ENCODE measurements around the gene ABCG1. TPM values are rescaled to one million over a fixed set of nuclear protein-coding genes. Genes with fewer than 3 reads are reported as not detected.

Gene ABCG1
- total RNA-seq, 2 experiments from 2014 or later: 12.2 to 13.2 TPM

DNA sequence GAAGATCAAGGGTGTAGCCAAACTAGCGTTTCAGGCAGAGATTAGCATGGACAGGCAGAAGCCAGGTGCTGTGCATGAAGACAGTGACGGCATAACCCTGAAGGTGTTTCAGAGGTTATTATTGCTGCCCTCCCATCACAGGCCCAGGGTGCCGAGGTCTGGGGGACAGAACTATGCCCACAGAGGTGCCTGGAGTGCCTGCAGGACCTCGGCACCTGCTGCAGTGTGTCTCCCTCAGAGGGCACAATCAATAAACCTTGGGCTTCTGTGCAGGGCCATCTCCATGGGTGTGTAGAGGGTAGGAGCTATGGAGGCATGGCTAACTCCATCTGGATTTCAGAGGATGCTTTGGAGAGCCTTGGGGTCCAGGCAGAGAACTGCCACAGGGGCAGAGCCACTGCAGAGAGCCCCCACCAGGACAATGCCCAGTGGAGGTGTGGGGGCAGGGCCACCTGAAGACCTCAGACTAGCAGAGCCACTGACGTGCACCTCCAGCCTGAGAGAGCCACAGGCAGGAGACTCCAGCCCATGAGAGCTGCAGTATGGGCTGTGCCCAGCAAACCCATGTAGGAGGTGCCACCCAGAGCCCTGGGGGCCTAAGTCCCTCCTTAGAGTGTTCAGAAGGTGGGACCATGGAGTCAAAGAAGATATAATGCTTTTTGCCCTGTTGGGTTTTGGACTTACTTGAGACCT, 5.7 kb upstream of the ABCG1 start:
- Mint-ChIP-seq H3K27ac (no peak overlapping the region), H3K27me3 (peaks cover 2% of the 10 kb centered on the region), H3K36me3 (peaks cover 2% of the 10 kb centered on the region), H3K4me1 (peaks cover 2% of the 10 kb centered on the region), H3K9me3 (peaks cover 4% of the 10 kb centered on the region), H3K4me3 (no peak overlapping the region)
- POLR2A ChIA-PET: no interaction called here
- ATAC-seq (ENCODE audit: low read depth) (peak; percentile 14), DNase-seq (no peak)

DNA sequence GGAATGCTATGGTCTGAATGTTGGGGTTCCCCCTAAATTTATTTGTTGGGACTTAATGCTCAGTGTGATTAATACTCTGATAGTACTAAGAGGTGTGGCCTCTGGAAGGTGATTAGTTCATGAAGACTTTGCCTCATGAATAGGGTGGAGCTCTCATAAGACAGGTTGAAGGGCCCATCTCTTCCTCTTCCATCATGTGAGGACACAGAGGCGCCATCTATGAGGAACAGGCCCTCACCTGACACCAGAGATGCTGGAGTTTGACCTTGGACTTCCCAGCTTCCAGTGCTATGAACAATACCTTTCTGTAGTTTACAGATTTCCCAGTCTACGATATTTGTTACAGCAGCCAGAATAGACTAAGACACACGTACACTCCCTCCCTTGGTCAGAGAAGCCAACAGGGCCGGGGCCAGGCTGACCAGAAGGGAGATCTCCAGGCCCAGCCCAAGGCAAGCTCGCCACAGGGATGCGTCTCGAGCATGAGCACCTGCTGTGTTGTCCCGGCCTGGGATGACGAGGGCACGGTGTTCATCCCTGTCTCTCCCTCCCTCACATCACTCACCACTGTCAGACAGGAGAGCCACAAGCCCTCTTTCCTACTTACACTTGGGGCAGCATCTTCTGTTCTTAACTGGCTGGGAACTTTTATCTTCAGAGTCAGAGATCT, 4.7 kb upstream of the ABCG1 start:
- Mint-ChIP-seq H3K27ac (no peak overlapping the region), H3K9me3 (peaks cover 4% of the 10 kb centered on the region), H3K27me3 (no peaks in the 10 kb centered on the region), H3K4me1 (no peaks in the 10 kb centered on the region), H3K4me3 (no peak overlapping the region), H3K36me3 (no peaks in the 10 kb centered on the region)
- DNase-seq (no peak), ATAC-seq (ENCODE audit: low read depth) (no peak)
- POLR2A ChIA-PET: no interaction called here

DNA sequence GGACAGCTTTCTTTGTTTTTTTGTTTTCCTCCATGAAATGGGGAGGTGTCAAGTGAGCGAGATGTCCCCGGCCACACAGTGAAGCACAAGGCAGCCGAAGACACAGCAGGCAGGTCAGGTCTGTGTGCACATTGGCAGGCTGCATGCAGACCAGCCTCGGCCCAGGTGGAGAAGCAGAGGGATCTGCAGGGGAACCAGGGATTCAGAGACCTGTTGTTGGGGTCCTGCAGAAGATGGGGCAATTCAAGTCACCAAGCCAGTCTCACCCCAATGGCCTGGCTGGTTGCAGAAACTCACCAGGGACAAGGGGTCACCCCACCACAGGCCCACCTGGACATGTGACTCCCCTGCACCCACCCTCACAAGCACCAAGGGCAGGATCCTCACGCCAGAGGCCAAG, 4.0 kb upstream of the ABCG1 start:
- POLR2A ChIA-PET: no interaction called here

DNA sequence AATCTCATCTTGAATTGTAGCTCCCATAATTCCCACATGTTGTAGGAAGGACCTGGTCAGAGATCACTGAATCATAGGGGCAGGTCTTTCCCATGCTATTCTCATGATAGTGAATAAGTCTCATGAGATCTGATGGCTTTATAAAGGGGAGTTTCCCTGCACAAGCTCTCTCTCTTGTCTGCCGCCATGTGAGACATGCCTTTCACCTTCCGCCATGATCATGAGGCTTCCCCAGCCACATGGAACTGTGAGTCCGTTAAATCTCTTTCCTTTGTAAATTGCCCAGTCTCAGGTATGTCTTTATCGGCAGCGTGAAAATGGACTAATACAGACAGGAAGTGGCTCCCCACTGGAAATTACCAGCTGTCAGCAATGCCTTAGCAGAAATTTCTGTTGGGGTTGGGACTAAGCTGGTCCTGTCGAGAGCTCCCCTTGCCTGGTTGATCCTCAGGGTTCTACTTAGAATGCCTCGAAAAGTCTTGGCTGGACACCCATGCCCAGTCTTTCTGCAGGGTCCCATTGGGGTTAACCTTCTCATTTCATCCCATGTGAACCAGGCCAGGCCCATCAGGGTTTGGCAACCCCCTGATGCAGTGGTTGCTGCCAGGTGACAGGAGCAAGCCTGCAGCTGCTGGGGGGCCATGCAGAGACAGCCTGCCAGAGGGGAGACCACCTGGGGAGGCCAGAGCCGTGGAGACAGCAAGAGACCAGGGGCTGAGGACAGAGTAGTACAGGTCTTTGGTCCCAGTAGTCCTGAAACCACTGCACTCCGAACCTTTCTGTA, 2.8 kb upstream of the ABCG1 start:
- no peaks in the 10 kb centered on the region for H3K36me3 Mint-ChIP-seq
- POLR2A ChIA-PET: interaction anchor here (0.9 kb wide), 1 partner anchor 28 kb away, joined by 3 read pairs; no protein-coding TSS in a partner anchor
- H3K4me3 Mint-ChIP-seq: no peak overlapping the region
- H3K27ac Mint-ChIP-seq: no peak overlapping the region
- peaks cover 4% of the 10 kb centered on the region for H3K9me3 Mint-ChIP-seq
- no peak for ATAC-seq (ENCODE audit: low read depth)
- H3K27me3 Mint-ChIP-seq: no peaks in the 10 kb centered on the region
- no peak for DNase-seq
- peaks cover 5% of the 10 kb centered on the region for H3K4me1 Mint-ChIP-seq

More for the DNA sequence above, 4.0 kb upstream of the ABCG1 start:
- peaks cover 4% of the 10 kb centered on the region for H3K9me3 Mint-ChIP-seq
- H3K36me3 Mint-ChIP-seq: no peaks in the 10 kb centered on the region
- H3K4me3 Mint-ChIP-seq: no peak overlapping the region
- no peak for DNase-seq
- H3K27ac Mint-ChIP-seq: no peak overlapping the region
- H3K4me1 Mint-ChIP-seq: no peaks in the 10 kb centered on the region
- H3K27me3 Mint-ChIP-seq: no peaks in the 10 kb centered on the region
- ATAC-seq (ENCODE audit: low read depth): no peak

DNA sequence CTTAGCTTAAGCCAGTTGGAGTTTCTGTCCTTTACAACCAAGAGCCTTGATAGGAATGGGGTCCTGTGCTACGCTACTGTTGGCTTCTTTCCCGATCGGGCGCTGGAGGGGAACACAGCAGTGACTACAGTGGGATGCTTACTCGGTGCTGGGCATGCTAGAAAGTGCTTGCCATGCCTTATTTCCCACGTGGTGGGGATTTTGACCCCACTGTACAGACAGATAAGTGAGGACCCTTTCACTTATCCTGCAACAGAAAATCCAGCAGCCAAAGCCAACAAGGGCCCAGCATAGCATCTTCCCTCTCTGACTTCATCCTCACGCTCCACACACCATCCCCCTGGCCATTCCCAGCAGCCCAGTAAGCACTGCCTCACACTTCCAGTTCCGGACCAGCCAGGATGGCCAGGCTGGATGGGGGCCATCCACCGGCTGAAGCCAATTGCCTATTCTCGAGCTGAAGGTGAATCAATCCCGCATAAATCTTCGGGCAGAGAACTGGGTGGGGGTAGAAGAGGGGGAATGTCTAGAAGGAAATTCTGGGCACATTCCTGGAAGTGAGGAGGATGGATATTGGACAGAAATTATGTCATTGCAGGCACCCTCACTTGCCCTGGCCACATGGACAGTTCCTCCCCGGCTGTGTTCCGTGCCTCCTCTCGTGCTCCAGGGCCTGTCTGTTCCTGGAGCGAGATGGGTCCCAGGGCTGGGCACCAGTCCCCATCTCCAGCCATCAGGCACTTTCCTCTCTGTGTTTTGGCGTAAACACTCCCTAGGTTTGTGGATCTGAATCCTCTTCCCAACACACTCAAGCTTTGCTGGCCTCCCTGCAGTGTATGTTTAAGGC, 2.0 kb upstream of the ABCG1 start:
- POLR2A ChIA-PET: interaction anchor here (0.9 to 4.1 kb wide), 2 partner anchors 25 to 28 kb away, joined by 3 to 92 read pairs; no protein-coding TSS in a partner anchor
- H3K9me3 Mint-ChIP-seq: peaks cover 4% of the 10 kb centered on the region
- H3K27me3 Mint-ChIP-seq: no peaks in the 10 kb centered on the region
- H3K4me3 Mint-ChIP-seq: no peak overlapping the region
- DNase-seq: no peak
- ATAC-seq (ENCODE audit: low read depth): no peak
- H3K36me3 Mint-ChIP-seq: no peaks in the 10 kb centered on the region
- peaks cover 12% of the 10 kb centered on the region for H3K4me1 Mint-ChIP-seq
- no peak overlapping the region for H3K27ac Mint-ChIP-seq

DNA sequence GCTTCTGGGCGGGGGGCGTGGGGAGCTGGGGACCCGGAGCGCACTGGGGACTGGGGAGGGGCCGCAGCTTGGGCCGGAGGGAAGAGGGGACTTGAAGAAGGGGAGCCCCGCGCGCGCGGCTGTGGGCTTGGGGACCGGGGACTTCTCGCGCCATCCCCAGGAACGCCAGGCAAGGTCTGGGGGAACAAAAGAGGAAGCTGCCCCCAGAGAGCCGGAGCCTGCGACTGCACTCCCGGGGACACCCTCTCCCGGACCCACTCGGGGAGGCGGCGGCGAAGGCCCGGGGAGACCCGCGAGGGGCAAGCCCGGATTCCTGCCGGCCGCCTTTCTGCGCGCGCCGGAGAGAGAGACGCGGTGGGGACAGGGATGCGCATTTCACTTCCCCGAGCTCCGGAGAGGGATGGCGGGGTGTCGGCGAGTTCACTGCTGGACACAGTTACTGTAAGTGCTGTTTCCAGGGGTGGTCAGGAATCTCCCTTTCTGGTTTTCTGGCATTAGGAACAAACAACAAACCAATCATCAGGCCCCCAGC, 732 bp downstream of the ABCG1 start:
- peak overlapping the region; percentile 89 for H3K27ac Mint-ChIP-seq
- H3K4me1 Mint-ChIP-seq: peaks cover 18% of the 10 kb centered on the region
- POLR2A ChIA-PET: interaction anchor here (0.6 to 4.9 kb wide), 13 partner anchors 10 to 317 kb away, joined by 3 to 111 read pairs (median 4); partner anchors contain the start of gene UBASH3A
- no peaks in the 10 kb centered on the region for H3K27me3 Mint-ChIP-seq
- H3K9me3 Mint-ChIP-seq: peaks cover 4% of the 10 kb centered on the region
- ATAC-seq (ENCODE audit: low read depth) (peak; percentile 30), DNase-seq (peak; percentile 68)
- H3K4me3 Mint-ChIP-seq: peak overlapping the region; percentile 91
- H3K36me3 Mint-ChIP-seq: no peaks in the 10 kb centered on the region

DNA sequence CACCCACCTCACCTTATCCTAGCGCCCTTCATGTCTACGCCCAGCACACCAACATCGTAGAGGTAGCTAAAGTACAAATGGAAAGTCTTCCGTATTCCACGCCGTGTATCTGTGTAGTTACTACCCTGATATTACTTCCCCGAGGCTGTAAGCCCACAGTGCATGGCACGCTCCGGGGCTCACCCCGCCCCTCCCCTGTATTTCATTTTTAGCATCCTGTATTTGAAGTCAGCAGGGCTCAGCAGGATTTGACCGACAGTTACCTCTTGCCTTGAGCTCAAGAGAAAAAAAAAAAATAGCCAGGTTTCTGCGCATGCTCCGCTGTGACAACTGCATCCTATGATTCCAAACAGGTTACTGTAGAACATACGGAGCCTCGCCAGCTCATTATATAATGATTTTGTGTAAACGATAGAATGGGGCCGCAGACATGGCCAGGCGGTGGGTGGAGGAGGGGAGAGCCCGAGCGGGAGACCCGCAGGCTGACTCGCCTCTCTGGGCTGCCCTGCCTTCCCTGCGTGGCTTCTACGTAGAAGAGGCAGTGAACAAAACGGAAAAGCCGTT, 1.3 kb downstream of the ABCG1 start:
- ATAC-seq (ENCODE audit: low read depth) (peak; percentile 86), DNase-seq (peak; percentile 73)
- Mint-ChIP-seq H3K4me3 (peak overlapping the region; percentile 91), H3K4me1 (peaks cover 18% of the 10 kb centered on the region), H3K9me3 (peaks cover 4% of the 10 kb centered on the region), H3K27ac (peak overlapping the region; percentile 89), H3K27me3 (no peaks in the 10 kb centered on the region), H3K36me3 (peaks cover 4% of the 10 kb centered on the region)
- POLR2A ChIA-PET: interaction anchor here (0.6 to 4.9 kb wide), 13 partner anchors 9 to 316 kb away, joined by 3 to 111 read pairs (median 4); partner anchors contain the start of gene UBASH3A

DNA sequence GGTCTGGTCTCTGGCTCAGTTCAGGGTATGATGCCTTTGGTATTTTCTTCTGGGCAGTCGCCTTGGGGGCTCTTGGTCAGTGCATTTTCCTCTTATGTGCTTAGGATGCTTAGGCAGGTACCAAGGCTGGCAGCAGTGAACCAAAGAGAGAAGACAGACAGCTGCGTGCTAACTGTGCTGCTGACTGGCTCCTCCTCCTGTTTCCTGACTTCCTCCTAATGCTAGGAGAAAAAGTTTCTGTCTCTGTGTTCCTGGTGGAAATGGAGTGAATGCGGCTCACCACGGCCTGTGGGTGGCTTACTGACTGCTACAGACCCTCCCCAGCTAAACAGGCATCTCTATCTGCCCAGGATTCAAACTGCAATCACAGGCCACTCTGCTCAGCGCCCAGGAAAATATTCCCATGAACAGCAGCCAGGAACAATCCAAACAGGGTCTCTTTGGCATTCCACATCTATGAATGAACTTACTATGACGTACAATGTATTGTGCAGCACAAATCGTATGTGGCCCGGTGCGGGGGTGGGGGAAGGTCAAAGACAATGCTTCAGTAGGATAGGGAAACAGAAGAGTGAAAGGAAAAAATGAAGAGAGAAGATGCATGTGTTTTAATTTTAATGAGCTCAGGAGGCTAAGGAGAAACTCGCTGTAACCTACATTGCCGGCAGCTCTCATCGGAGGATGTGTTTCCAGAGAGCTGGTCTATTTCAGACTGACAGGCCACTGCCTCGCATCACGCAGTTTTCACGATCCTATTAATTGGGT, 2.8 kb downstream of the ABCG1 start:
- H3K27me3 Mint-ChIP-seq: no peaks in the 10 kb centered on the region
- ATAC-seq (ENCODE audit: low read depth) (no peak), DNase-seq (no peak)
- peaks cover 15% of the 10 kb centered on the region for H3K36me3 Mint-ChIP-seq
- no peak overlapping the region for H3K27ac Mint-ChIP-seq
- H3K4me3 Mint-ChIP-seq: no peak overlapping the region
- H3K9me3 Mint-ChIP-seq: peaks cover 4% of the 10 kb centered on the region
- peaks cover 25% of the 10 kb centered on the region for H3K4me1 Mint-ChIP-seq
- POLR2A ChIA-PET: interaction anchor here (4.9 kb wide), 1 partner anchor 14 kb away, joined by 111 read pairs; no protein-coding TSS in a partner anchor

DNA sequence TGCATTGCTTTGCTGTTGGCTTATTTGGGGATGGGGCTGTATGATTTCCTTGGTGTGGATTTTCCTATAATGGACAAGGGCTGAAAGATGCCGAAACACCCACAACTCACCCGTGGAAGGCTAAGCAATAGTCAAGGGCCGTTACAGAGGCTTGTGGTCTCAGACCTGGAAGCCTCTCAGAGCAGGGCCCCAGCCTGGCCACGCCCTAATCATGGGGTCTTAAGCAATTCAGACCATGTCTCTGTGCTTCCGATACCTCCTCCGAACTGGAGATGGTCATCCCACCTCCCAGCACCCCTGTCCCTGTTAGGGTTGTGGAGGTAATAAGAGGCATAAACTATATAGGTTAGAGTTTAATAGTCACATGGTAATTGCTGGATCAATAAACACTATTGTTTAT, 3.4 kb downstream of the ABCG1 start:
- DNase-seq: no peak
- Mint-ChIP-seq H3K4me1 (peaks cover 28% of the 10 kb centered on the region), H3K27me3 (no peaks in the 10 kb centered on the region), H3K36me3 (peaks cover 19% of the 10 kb centered on the region), H3K4me3 (no peak overlapping the region), H3K27ac (no peak overlapping the region), H3K9me3 (peaks cover 2% of the 10 kb centered on the region)
- POLR2A ChIA-PET: interaction anchor here (4.9 kb wide), 1 partner anchor 13 kb away, joined by 111 read pairs; no protein-coding TSS in a partner anchor
- ATAC-seq (ENCODE audit: low read depth): no peak

DNA sequence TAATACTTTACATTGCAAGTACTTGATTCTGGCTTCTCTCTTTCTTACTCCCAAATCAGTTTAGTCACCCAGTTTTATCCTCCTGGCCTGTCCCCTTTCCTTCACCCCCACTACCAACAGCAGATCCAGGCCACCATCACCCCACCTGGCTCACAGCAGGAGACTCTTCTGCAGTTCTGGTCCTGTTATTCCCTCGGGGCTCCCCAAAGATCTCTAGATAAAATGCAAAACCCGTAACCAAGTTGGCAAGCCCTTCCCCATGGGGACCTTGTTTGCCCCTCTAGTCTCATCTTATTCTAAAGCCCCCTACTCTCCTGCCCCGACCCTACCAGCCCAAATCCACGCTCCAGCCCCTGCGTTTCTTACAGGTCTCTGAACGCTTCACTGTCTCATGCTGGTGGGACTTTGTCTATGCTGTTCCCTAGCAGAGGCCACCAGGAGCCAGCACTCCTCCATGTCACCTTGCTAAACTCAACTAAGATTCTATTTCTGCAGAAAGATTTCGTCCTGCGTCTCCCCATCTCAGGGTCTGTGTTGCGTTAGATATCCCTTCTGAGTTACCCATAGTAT, 4.0 kb downstream of the ABCG1 start:
- no peaks in the 10 kb centered on the region for H3K27me3 Mint-ChIP-seq
- H3K4me1 Mint-ChIP-seq: peaks cover 33% of the 10 kb centered on the region
- no peak for ATAC-seq (ENCODE audit: low read depth)
- H3K27ac Mint-ChIP-seq: no peak overlapping the region
- no peak overlapping the region for H3K4me3 Mint-ChIP-seq
- H3K36me3 Mint-ChIP-seq: peaks cover 24% of the 10 kb centered on the region
- POLR2A ChIA-PET: no interaction called here
- H3K9me3 Mint-ChIP-seq: peaks cover 1% of the 10 kb centered on the region
- DNase-seq: no peak

DNA sequence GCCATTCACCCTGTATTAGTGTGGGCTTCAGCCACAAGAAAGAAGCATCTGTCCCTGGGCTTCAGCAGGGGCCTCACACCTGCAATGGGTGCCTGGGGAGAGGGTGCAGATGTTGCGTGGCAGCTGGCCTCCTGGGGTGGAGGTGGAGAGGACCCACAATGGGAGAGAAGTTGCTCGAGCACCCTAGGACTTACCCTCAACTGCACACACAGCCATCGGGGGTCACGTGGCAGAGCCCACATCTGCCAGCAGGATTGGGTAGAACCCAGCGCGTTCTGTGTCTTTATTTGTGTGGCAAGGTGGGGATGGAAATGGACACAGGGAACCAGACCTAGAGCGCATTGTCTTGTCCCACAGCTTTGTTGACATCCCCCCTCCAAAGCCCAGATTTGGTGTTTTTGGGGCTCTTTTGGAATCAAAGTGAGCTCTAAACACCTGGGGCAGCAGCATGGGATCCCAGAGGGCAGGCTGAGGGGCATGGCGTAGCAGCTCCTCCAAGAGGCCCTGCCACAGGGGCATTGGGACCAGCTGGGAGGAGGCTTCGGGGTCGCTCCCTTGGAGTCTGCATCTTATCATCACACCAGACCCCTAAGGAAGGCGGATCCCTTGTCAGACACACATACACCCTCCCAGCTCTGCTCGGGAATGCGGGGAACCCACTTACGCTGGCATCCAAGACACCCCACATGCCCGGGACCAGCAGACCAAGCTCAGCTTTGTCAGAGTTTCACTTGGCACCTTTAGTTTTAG, 5.1 kb downstream of the ABCG1 start:
- peaks cover 26% of the 10 kb centered on the region for H3K36me3 Mint-ChIP-seq
- no peaks in the 10 kb centered on the region for H3K27me3 Mint-ChIP-seq
- H3K27ac Mint-ChIP-seq: no peak overlapping the region
- H3K4me3 Mint-ChIP-seq: no peak overlapping the region
- POLR2A ChIA-PET: interaction anchor here (0.6 to 1.8 kb wide), 4 partner anchors 10 to 60 kb away, joined by 3 to 9 read pairs (median 4); no protein-coding TSS in a partner anchor
- no peak for DNase-seq
- H3K9me3 Mint-ChIP-seq: no peaks in the 10 kb centered on the region
- no peak for ATAC-seq (ENCODE audit: low read depth)
- peaks cover 43% of the 10 kb centered on the region for H3K4me1 Mint-ChIP-seq
